COLO829 (cell line): ENCODE data around the gene SEC16B.
"Not testable (repeated sequence)": the region's sequence is repeated elsewhere in the genome, so short reads cannot be mapped to it uniquely, and the experiment has no call there.

ENCODE experiments used
- DNase-seq: peaks from one replicate; pipeline ENCODE4 v3.0.0; 2012; ENCODE audit warnings: low spot score

The SEC16B gene

GRCh38 chr1:177969825-177970371 is at the start of gene SEC16B:
SEC16B (minus strand) TSS chr1:177970058; CDS start chr1:177967981, 2,077 bp downstream.
- DNase-seq, result no peak

DNA sequence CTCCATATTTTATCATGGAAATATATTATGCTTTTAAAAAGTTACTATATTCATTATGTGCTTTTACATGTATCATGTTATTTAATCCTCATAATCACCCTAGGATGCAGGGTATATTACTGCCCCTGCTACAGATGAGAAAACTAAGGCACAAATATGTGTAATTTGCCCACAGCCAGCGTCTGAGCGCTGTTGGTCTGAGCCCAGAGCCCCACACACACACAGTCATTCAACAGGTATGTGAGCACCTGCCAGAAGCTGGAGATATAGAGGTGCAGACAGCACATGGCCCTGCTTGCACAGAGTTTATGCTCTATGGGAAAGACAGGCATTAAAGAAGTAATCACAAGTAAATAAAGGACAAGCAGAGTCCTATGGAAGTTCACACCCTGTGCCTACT is 49.8 kb upstream of the SEC16B start:
- DNase-seq, result no peak

DNA sequence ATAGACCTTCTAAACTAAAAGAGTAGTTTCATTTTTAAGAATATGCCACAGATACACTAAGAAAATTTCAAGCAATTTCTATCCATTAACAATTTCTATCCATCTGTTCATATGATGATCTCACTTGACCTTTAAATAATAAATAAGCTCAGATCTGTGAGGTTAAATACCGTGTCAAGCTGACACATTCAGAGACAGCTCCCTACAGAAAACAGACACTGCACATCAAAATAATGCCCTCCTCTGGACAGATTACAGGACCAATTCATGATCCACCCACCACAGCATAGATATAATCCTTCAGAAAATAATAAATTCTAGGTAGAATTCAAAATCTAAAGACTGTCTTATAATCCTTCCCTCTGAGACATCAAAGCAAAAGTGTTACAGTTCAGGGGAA is 49.4 kb upstream of the SEC16B start:
- no peak for DNase-seq

GRCh38 chr1:178017517-178017916 is 47.7 kb upstream of the SEC16B start:
- no peak for DNase-seq

DNA sequence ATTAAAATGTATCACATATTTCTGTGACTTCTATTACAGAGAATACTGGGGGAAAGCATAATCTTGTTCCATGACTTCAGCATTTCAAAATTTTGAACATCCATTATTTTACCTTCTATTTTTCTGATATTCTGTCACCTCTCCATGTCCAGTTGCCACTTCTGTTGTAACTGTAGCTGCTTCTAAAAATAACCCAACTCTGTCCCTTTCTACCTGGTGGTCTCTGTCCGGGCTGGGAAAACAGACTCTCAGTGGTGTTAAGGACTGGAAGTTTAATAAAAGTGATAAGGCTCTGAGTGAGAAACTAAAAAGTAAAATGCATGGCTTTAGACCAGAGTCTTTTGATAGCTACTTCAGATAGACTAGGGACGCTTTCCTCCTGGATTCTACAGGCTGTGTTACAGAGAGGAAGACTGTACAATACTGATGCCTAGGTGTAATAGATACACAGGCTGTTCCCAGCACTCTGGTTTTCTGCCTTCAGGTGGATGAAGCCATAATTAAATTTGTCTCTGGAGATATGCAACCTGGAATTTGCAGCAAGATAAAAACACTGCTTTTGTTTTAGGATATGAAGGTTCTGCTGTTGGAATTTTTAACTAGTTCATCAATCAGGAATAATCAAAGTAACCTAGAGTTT is 42.1 kb upstream of the SEC16B start:
- DNase-seq, result no peak

- DNase-seq, result peak; percentile 61
These were observed 41.6 kb upstream of the SEC16B start for GRCh38 chr1:178011465-178011828.

DNA sequence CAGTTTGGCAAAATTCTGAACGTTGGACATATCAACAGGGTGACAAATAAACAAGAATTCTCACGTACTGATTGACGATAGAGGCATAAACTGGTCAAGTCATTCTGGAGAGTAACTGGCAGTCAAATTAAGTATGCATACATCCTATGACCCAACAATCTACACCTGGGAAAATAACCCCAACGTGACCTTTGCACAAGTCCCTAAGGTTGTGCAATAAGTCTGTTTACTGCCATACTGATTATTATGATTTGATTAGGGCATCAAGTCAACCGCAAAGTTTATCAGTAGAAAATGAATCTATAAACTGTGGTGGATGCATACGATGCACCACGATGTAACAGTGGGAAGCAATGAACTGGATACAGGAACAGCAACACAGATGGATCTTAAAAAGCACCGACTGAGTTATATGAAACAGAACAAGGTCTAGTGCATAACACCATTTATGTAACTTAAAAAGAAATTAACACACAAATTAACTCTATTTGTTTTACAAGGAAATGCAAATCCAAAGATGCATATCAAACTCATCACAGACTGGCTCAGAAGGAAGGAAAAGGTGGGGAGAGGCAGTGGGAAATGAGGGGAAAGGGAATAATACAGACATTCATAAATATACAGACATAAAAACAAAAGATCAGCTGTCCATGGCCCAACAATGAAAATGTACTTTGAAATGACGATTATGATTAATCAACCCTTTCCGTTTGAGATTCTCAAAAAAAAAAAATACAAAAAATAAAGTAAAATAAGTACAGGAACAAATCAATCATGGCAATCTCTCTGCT is 41.0 kb upstream of the SEC16B start:
- no peak for DNase-seq

DNA sequence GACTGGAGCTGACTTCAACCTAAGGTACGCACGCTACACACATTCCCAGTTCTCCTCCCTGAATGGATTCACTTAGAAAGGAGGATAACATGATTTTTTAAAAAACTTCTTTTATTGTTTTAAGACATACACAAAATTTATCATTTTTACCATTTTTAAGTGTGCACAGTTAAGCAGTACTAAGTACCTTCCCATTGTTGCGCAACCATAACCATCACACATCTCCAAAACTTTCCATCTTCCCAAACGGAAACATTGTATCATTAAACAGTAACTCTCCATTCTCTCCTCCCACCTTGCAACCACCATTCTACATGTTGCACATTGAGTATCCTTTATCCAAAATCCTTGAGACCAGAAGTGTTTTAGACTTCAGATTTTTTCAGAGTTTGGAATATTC is 36.2 kb upstream of the SEC16B start:
- no peak for DNase-seq

DNA sequence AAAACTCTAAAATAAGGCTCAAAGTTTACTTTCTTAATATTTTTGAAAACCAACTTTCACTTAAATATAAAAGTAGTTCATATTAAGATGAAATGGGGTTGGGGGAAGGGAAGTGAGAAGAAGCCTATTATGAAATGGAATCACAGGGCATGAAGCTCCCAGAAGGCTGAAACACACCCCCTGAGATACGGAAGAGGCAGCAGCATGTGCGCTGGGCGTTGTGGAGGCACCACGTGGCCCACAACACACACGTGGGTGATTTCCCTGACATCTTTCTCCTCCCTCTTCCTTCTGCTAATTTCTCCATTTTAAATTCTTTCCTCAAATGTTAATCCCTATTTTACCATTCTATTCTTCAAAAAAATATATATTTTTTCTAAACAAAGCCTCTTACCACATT is 35.6 kb upstream of the SEC16B start:
- DNase-seq, result no peak

DNA sequence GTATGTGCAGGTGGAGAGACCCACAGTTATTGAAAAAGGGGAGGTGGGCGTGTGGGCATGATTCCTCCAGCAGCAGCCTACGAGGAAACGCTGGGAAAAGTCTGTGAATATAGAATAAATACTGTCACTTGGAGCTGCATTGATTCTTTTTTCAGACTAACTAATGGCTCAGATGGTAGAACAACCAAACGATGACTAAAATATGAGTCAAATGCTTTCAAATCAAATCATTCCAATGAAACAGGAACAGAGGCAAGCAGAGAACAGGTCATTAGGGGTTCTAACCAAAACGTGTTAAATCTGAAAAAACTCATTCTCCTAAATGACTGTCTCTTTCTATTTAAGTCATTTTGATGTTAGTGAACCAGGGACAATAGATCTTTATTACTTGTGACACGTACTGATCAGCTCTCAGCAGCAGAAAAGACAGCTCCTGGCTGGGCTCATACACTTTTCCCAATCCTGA is 35.1 kb upstream of the SEC16B start:
- no peak for DNase-seq

GRCh38 chr1:177998696-177999631 is 29.1 kb upstream of the SEC16B start:
- no peak for DNase-seq

DNA sequence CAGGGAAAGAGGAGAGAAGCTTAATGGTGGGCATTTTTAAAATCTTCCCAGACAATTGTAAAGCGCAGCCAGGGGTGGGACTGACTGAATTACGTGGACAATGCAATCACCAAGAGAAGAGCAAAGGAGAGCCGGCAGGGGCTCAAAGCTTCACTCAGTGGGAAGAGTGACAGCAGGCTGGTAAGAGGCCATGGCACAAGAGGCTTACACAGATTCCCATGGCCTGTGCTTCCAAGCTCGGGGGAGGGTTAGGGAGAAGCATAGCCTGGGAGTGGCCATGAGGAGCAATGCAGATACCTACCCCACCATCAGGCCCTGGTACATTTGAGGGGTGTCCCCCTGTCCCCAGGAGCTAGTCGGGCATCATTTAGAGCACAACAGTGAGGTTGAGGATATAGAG is 27.1 kb upstream of the SEC16B start:
- DNase-seq, result no peak

DNA sequence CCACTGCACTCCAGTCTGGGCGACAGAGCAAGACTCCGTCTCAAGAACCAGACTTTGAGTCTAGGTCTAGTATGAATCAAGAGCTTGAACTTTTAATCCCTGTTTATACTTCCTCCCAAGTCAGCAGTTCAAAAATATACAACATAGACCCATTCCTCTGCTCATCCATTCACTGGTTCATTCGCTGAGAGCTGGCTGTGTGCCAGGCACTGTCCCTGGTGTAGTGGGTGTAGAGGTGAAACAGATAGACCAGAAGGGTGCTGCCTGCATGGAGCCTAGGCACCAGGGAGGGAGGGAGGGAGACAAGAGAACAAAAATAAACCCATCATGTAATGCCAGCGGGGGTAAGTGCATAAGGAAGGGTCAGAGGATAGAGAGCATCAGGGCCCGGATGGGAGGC is 25.5 kb upstream of the SEC16B start:
- no peak for DNase-seq

DNA sequence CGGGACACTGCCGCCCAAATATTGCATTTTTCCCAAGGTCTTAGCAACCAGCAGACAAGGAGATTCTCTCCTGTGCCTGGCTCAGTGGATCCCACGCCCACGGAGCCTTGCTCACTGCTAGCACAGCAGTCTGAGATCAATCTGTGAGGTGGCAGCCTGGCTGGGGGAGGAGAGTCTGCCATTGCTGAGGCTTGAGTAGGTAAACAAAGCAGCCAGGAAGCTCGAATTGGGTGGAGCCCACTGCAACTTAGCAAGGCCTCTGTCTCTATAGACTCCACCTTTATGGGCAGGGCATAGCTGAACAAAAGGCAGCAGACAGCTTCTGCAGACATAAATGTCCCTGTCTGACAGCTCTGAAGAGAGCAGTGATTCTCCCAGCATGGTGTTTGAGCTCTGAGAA is 16.4 kb upstream of the SEC16B start:
- DNase-seq, result not testable (repeated sequence)

- no peak for DNase-seq
These were observed 14.9 kb upstream of the SEC16B start for GRCh38 chr1:177984761-177985160.

- peak; percentile 71 for DNase-seq
These were observed 14.3 kb upstream of the SEC16B start for GRCh38 chr1:177984136-177984525.

DNA sequence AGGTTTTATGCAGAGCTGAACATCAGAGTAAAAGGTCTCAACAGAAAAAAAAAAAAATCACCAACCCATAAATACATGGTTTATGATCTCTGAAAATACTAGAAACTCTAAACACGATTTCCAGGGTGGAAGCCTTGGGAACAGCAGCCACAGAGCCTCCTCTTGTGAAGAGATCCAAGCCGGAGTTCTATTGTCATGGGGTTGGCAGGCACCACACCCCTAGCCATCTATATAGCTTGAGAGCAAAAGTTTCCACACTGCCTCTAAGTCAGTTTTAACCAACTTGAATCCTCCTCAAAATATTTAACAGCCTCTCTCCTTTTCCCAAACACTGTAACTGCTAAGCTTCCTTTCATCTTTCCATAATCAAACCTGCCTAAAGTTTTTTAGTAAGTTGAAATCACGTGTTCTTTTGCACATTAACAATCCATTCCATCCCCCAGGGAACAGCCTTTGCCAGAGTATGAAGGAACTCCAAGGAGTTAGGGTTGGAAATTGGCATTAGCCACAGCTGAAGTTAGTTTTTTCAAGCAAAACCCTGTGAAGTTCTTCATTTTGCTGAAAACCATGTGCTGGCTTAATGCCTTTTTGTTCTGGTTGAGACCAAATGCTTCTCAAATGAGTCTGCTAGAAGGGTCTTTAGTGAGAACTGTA is 13.8 kb upstream of the SEC16B start:
- no peak for DNase-seq

DNA sequence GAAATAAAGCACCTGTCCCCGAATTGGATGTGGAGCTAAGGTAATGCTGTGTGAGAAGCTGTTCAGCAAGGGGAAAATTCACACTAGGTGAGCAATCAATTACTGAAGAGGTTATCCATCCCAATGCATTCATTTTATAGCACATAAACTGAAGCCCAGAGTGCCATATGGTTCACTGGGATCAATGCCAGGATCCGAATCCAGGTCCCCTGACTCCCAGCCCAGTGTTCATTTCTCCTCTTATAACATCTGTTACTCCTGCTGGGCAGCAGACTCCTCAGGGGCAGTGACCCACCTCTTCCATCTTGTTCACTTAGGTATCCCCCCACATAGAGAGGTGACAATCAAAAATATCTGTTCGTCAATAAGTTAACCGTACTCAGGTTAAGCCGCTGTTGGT is 13.2 kb upstream of the SEC16B start:
- no peak for DNase-seq

- DNase-seq, result no peak
These were observed 11.3 kb upstream of the SEC16B start for GRCh38 chr1:177981200-177981599.

DNA sequence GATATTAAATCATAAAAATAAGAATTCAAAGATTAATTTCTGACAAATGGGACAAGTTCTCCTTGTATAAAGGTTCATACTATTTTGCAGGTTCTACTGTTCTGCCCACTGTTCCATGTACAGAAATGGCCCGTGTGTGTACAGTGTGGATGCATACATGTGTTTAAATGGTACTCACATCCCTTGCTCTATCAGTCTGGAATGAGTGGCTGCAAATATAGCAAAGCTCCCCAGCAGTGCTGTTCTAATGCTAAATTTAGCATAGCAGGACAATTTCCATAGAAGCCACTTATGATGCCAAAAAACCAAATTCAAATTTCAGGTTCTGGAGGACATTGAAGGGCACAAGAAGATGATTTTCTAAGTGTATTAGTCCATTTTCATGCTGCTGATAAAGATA is 9.4 kb upstream of the SEC16B start:
- DNase-seq, result no peak

DNA sequence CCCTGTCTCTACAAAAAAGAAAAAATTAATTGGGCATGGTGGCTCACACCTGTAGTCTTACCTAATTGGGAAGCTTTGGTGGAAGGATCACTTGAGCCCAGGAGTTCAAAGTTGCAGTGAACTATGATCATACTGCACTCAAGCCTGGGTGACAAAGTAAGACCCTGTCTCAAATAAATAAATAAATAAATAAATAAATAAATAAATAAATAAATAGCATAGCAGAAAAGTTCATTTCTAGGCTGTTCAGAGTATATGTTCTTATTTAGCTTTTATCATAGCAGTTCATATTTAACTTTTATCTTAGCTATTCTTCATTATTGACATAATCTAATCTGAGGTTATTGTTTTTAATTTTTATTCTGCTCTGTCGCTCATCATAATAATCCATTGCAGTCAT is 8.7 kb upstream of the SEC16B start:
- DNase-seq, result no peak

- no peak for DNase-seq
These were observed 7.3 kb upstream of the SEC16B start for GRCh38 chr1:177977141-177977540.
